Ecto neural progenitor cell (in vitro differentiated cells): ENCODE measurements around the gene LCP1.

Source experiments
- DNase-seq: peaks from one replicate; pipeline ENCODE4 v3.0.0-alpha.2; 2018; ENCODE audit warnings: low spot score

The LCP1 gene

GRCh38 chr13:46100191-46100815 is 81.7 kb downstream of the LCP1 start:
- no peak for DNase-seq

- DNase-seq, result no peak
Observed at GRCh38 chr13:46097663-46098062, 84.3 kb downstream of the LCP1 start.

GRCh38 chr13:46097015-46097414 is 85.0 kb downstream of the LCP1 start:
- DNase-seq, result no peak

GRCh38 chr13:46094478-46094877 is 87.5 kb downstream of the LCP1 start:
- DNase-seq, result no peak

GRCh38 chr13:46088821-46089562 is 93.0 kb downstream of the LCP1 start:
- no peak for DNase-seq

GRCh38 chr13:46087481-46087880 is 94.5 kb downstream of the LCP1 start:
- DNase-seq, result no peak

GRCh38 chr13:46086985-46087384 is 95.0 kb downstream of the LCP1 start:
- no peak for DNase-seq

- DNase-seq, result no peak
Observed at GRCh38 chr13:46086421-46086922, 95.5 kb downstream of the LCP1 start.

- DNase-seq, result no peak
Observed at GRCh38 chr13:46085737-46086136, 96.2 kb downstream of the LCP1 start.

GRCh38 chr13:46082324-46082723 is 99.7 kb downstream of the LCP1 start:
- DNase-seq, result no peak

GRCh38 chr13:46079770-46080169 is 102.2 kb downstream of the LCP1 start:
- no peak for DNase-seq

GRCh38 chr13:46077265-46077664 is 104.7 kb downstream of the LCP1 start:
- no peak for DNase-seq

- no peak for DNase-seq
Observed at GRCh38 chr13:46076827-46077226, 105.2 kb downstream of the LCP1 start.
